K562 (cell line): ENCODE results near the gene PLPP1. TPM values are rescaled to one million over a fixed set of nuclear protein-coding genes. Genes with fewer than 3 reads are reported as not detected.

Source experiments
- ATAC-seq: fragments of 200-7000 bp; cut with Tn5 transposase; 3 replicates; pipeline ENCODE4 v1.9.1; 2020; ENCODE audit warnings: moderate library complexity
- BruUV-seq: library from RNA; stranded (reverse); fragments of 400-500 nt; replicated peaks from 2 replicates; lab custom pipeline; 2021; lab: Mats Ljungman, UMichigan
- CTCF ChIA-PET: fragments of 300-600 bp; formaldehyde crosslinking; extraction: SDS; loops from one replicate; lab custom pipeline; 2021; ENCODE audit warnings: low intra/inter-chr PET ratio; lab: Yijun Ruan, JAX
- POLR2A ChIA-PET: fragments of 300-600, 350-650 bp; sonication (Branson Sonifier 250); formaldehyde crosslinking; extraction: SDS; loops from one replicate; lab custom pipeline; 2021; ENCODE audit warnings: antibody characterized with exemption, inconsistent platforms; lab: Yijun Ruan, JAX
- DNase-seq, 4 experiments: peaks; one replicate each; pipeline versions ENCODE4 v3.0.0 to v3.0.0-alpha.2; 2011 to 2018; ENCODE audit warnings: low spot score in 3 of 4, mixed read lengths in 3 of 4; ENCODE audit errors: extremely low read depth in 1 of 4
- FAIRE-seq: peaks from 2 replicates; lab custom pipeline; 2011; peaks lifted over from hg19 to GRCh38; lab: Jason Lieb, UNC
- H2AFZ ChIP-seq: 2 replicates; pipeline ENCODE4 v1.6.0; 2011; ENCODE audit warnings: low read depth, low read length, control low read depth, inconsistent platforms
- H3K27ac ChIP-seq: fragments of 200-600 bp; 3 replicates; pipeline ENCODE4 v1.8.0; 2011; ENCODE audit warnings: low read depth, mild to moderate bottlenecking, control low read depth, inconsistent platforms, low read length, moderate library complexity, mixed read lengths; ENCODE audit errors: extremely low read depth
- H3K27me3 ChIP-seq, 2 experiments: fragments of 300-600 bp in 1 of 2; 2 replicates in 1 of 2; 3 replicates in 1 of 2; pipeline versions ENCODE4 v1.6.0 to v1.8.0; 2011; ENCODE audit warnings: inconsistent platforms in 2 of 2, low read length in 2 of 2, mild to moderate bottlenecking in 1 of 2, mixed read lengths in 1 of 2, moderate library complexity in 1 of 2; ENCODE audit not compliant: control insufficient read depth in 2 of 2, insufficient read depth in 2 of 2
- H3K36me3 ChIP-seq: fragments of 300-600 bp; 3 replicates; pipeline ENCODE4 v1.8.0; 2011; ENCODE audit warnings: mild to moderate bottlenecking, low read length, inconsistent platforms; ENCODE audit not compliant: control insufficient read depth, insufficient read depth
- H3K4me1 ChIP-seq, 2 experiments: fragments of 200-600 bp in 1 of 2; replicated peaks in 1 of 2; 2 replicates in 1 of 2; 3 replicates in 1 of 2; pipeline versions ENCODE4 v1.5.1 to v1.8.0; 2011; ENCODE audit warnings: inconsistent platforms in 2 of 2, low read length in 2 of 2, mild to moderate bottlenecking in 1 of 2, mixed read lengths in 1 of 2, moderate library complexity in 1 of 2; ENCODE audit not compliant: control insufficient read depth in 2 of 2, insufficient read depth in 2 of 2
- H3K4me2 ChIP-seq: 2 replicates; pipeline ENCODE4 v1.6.1; 2011; ENCODE audit warnings: low read length, control low read depth, inconsistent platforms, mixed read lengths; ENCODE audit not compliant: insufficient read depth
- H3K4me3 ChIP-seq: fragments of 200-600 bp; sonication (generic), shearing (Covaris generic); 2 replicates; pipeline ENCODE4 v1.5.1; 2016; ENCODE audit warnings: control low read depth, inconsistent platforms
- H3K79me2 ChIP-seq: fragments of 200-600 bp; 3 replicates; pipeline ENCODE4 v1.8.0; 2011; ENCODE audit warnings: low read length, inconsistent platforms; ENCODE audit not compliant: control insufficient read depth, insufficient read depth
- H3K9ac ChIP-seq, 2 experiments: 2 replicates each; pipeline versions ENCODE4 v1.6.0 to v1.6.1; 2011; ENCODE audit warnings: low read depth in 2 of 2, low read length in 2 of 2, control low read depth in 1 of 2, inconsistent platforms in 1 of 2, mild to moderate bottlenecking in 1 of 2, mixed read lengths in 1 of 2; ENCODE audit not compliant: insufficient read depth in 1 of 2
- H3K9me1 ChIP-seq: one replicate; pipeline ENCODE4 v1.6.0; 2011; ENCODE audit warnings: inconsistent platforms, mild to moderate bottlenecking, low read length, moderate library complexity; ENCODE audit not compliant: control insufficient read depth, insufficient read depth
- H3K9me3 ChIP-seq: replicated peaks from 2 replicates; pipeline ENCODE4 v1.5.1; 2011; ENCODE audit warnings: low read depth, low read length, inconsistent platforms; ENCODE audit not compliant: control insufficient read depth, insufficient read depth
- H4K20me1 ChIP-seq: replicated peaks from 2 replicates; pipeline ENCODE4 v1.6.1; 2011; ENCODE audit warnings: low read length, inconsistent platforms, mixed read lengths; ENCODE audit not compliant: control insufficient read depth, insufficient read depth
- ARID4B ChIP-seq: sonication (generic); formaldehyde crosslinking; IDR thresholded peaks from 2 replicates; pipeline ENCODE4 v1.8.0; 2022; ENCODE audit warnings: mild to moderate bottlenecking, missing genetic modification reagents
- DNMT1 ChIP-seq: fragments of 450-650 bp; IDR thresholded peaks from 2 replicates; pipeline ENCODE4 v1.6.1; 2016; ENCODE audit warnings: antibody characterized with exemption, mild to moderate bottlenecking
- ETV6 ChIP-seq, 3 experiments: fragments of 150-350 bp in 1 of 3; sonication (generic) in 1 of 3; formaldehyde crosslinking in 1 of 3; IDR thresholded peaks; 2 replicates each; pipeline versions ENCODE4 v1.6.1 to v1.8.0; 2014 to 2022; ENCODE audit warnings: borderline replicate concordance in 2 of 3, low read depth in 2 of 3, antibody characterized with exemption in 1 of 3, low read length in 1 of 3, mild to moderate bottlenecking in 1 of 3, missing genetic modification reagents in 1 of 3
- PCBP1 ChIP-seq: fragments of 200-400 bp; formaldehyde crosslinking; IDR thresholded peaks from 2 replicates; pipeline ENCODE4 v1.6.1; 2018; ENCODE audit warnings: mild to moderate bottlenecking, low read depth, low read length; ENCODE audit not compliant: poor library complexity, severe bottlenecking
- ZC3H8 ChIP-seq: fragments of 450-650 bp; IDR thresholded peaks from 2 replicates; pipeline ENCODE4 v1.6.1; 2017
- WGBS: fragments of 100-300 bp; shearing (Covaris generic); methylation state at CpG from one replicate; pipeline ENCODE4 v1.1.6; 2016; ENCODE audit warnings: low coverage, mixed read lengths; ENCODE audit not compliant: insufficient coverage; ENCODE audit errors: missing lambda C conversion rate; 5-methylcytosine and 5-hydroxymethylcytosine counted together
- in situ Hi-C: fragments of 300-500 bp; cut with MboI; formaldehyde crosslinking; loops from 4 replicates; pipeline ENCODE4 v1.15.0; 2018; ENCODE audit warnings: inconsistent platforms, mixed read lengths
- intact Hi-C: fragments of 100-400 bp; cut with micrococcal nuclease; formaldehyde crosslinking; loops from 2 replicates; pipeline ENCODE4 v1.14.2; 2022
- polyA plus RNA-seq, 8 experiments: library from polyadenylated mRNA; depleted of rRNA in 4 of 8; stranded (reverse) in 5 of 8; unstranded in 3 of 8; fragments of >200 nt; fragmentation: Nextera tagmentation in 2 of 8; fragmentation: Illumina TruSeq in 1 of 8; extraction: Ambion mirVana in 2 of 8; extraction: Trizol in 1 of 8; gene quantifications; 2 replicates each; pipeline versions ENCODE4 v1.2.1 to v1.2.3, GENCODE V29; 2011 to 2014; ENCODE audit warnings: inconsistent platforms in 1 of 8, missing spikeins in 1 of 8
- total RNA-seq, 7 experiments: library from RNA; depleted of rRNA in 6 of 7; stranded (reverse); fragments of >200 nt in 6 of 7; fragmentation: Illumina TruSeq in 2 of 7; extraction: Trizol in 2 of 7; gene quantifications; 2 replicates each; pipeline versions ENCODE4 v1.2.1 to v1.2.3, GENCODE V29; 2011 to 2021; ENCODE audit warnings: low replicate concordance in 1 of 7
- TF ChIP-seq, protein P1 (sequence below): fragments of 450-650 bp; IDR thresholded peaks from 2 replicates; pipeline ENCODE4 v1.6.1; 2016; ENCODE audit warnings: mild to moderate bottlenecking, moderate library complexity

The PLPP1 gene
- total and polyA plus RNA-seq, 9 of the 15 experiments (the other 6 are each of a cell fraction or from before 2014, with no cell fraction given) = 0.04 to 0.24 (median 0.04) TPM; not detected in 6

GRCh38 chr5:55540525-55540924 is 5.8 kb upstream of the PLPP1 start:
- H3K79me2 ChIP-seq = no peaks in the 10 kb centered on the region
- ChIA-PET CTCF (no interaction called here), POLR2A (no interaction called here)
- H3K27me3 ChIP-seq = peaks cover 0 to 5% of the 10 kb centered on the region in 2 experiments; a peak in 2 of 5 replicates
- DNase-seq (no peak), FAIRE-seq (no peak), ATAC-seq (no peak)
- H3K27ac ChIP-seq = no peak overlapping the region
- H3K4me2 ChIP-seq = no peak overlapping the region
- H3K9ac ChIP-seq = no peak overlapping the region
- BruUV-seq = no TSS peak
- no peaks in the 10 kb centered on the region for H3K36me3 ChIP-seq
- H2AFZ ChIP-seq = no peak overlapping the region
- intact Hi-C loops (no loop called here), in situ Hi-C loops (no loop called here)
- H4K20me1 ChIP-seq = no peaks in the 10 kb centered on the region
- WGBS = 0% methylated on average over 2 of the region's 2 CpGs
- no peaks in the 10 kb centered on the region for H3K4me1 ChIP-seq
- no peaks in the 10 kb centered on the region for H3K9me3 ChIP-seq
- H3K9me1 ChIP-seq = no peaks in the 10 kb centered on the region
- H3K4me3 ChIP-seq = no peak overlapping the region
- TF ChIP-seq PCBP1 (no peak), ZC3H8 (no peak), ARID4B (no peak), ETV6 (IDR thresholded peaks at IDR 0.05; ENCODE audit: borderline replicate concordance in 1 of 2, low read depth in 2 of 2, low read length in 1 of 2) (no peak), ETV6 (CRISPR knock-in tag; IDR thresholded peaks at IDR 0.05; ENCODE audit: borderline replicate concordance) (no peak), DNMT1 (no peak)
- TF ChIP-seq, protein P1, sequence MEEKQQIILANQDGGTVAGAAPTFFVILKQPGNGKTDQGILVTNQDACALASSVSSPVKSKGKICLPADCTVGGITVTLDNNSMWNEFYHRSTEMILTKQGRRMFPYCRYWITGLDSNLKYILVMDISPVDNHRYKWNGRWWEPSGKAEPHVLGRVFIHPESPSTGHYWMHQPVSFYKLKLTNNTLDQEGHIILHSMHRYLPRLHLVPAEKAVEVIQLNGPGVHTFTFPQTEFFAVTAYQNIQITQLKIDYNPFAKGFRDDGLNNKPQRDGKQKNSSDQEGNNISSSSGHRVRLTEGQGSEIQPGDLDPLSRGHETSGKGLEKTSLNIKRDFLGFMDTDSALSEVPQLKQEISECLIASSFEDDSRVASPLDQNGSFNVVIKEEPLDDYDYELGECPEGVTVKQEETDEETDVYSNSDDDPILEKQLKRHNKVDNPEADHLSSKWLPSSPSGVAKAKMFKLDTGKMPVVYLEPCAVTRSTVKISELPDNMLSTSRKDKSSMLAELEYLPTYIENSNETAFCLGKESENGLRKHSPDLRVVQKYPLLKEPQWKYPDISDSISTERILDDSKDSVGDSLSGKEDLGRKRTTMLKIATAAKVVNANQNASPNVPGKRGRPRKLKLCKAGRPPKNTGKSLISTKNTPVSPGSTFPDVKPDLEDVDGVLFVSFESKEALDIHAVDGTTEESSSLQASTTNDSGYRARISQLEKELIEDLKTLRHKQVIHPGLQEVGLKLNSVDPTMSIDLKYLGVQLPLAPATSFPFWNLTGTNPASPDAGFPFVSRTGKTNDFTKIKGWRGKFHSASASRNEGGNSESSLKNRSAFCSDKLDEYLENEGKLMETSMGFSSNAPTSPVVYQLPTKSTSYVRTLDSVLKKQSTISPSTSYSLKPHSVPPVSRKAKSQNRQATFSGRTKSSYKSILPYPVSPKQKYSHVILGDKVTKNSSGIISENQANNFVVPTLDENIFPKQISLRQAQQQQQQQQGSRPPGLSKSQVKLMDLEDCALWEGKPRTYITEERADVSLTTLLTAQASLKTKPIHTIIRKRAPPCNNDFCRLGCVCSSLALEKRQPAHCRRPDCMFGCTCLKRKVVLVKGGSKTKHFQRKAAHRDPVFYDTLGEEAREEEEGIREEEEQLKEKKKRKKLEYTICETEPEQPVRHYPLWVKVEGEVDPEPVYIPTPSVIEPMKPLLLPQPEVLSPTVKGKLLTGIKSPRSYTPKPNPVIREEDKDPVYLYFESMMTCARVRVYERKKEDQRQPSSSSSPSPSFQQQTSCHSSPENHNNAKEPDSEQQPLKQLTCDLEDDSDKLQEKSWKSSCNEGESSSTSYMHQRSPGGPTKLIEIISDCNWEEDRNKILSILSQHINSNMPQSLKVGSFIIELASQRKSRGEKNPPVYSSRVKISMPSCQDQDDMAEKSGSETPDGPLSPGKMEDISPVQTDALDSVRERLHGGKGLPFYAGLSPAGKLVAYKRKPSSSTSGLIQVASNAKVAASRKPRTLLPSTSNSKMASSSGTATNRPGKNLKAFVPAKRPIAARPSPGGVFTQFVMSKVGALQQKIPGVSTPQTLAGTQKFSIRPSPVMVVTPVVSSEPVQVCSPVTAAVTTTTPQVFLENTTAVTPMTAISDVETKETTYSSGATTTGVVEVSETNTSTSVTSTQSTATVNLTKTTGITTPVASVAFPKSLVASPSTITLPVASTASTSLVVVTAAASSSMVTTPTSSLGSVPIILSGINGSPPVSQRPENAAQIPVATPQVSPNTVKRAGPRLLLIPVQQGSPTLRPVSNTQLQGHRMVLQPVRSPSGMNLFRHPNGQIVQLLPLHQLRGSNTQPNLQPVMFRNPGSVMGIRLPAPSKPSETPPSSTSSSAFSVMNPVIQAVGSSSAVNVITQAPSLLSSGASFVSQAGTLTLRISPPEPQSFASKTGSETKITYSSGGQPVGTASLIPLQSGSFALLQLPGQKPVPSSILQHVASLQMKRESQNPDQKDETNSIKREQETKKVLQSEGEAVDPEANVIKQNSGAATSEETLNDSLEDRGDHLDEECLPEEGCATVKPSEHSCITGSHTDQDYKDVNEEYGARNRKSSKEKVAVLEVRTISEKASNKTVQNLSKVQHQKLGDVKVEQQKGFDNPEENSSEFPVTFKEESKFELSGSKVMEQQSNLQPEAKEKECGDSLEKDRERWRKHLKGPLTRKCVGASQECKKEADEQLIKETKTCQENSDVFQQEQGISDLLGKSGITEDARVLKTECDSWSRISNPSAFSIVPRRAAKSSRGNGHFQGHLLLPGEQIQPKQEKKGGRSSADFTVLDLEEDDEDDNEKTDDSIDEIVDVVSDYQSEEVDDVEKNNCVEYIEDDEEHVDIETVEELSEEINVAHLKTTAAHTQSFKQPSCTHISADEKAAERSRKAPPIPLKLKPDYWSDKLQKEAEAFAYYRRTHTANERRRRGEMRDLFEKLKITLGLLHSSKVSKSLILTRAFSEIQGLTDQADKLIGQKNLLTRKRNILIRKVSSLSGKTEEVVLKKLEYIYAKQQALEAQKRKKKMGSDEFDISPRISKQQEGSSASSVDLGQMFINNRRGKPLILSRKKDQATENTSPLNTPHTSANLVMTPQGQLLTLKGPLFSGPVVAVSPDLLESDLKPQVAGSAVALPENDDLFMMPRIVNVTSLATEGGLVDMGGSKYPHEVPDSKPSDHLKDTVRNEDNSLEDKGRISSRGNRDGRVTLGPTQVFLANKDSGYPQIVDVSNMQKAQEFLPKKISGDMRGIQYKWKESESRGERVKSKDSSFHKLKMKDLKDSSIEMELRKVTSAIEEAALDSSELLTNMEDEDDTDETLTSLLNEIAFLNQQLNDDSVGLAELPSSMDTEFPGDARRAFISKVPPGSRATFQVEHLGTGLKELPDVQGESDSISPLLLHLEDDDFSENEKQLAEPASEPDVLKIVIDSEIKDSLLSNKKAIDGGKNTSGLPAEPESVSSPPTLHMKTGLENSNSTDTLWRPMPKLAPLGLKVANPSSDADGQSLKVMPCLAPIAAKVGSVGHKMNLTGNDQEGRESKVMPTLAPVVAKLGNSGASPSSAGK = no peak
